Fibroblast of peridontal ligament (primary cell): ENCODE data around the gene TEX13A.
"Not testable (repeated sequence)": the region's sequence is repeated elsewhere in the genome, so short reads cannot be mapped to it uniquely, and the experiment has no call there.

Experiments
- DNase-seq: peaks from one replicate; pipeline ENCODE4 v3.0.0-alpha.2; 2010; ENCODE audit errors: extremely low read depth

The TEX13A gene, protein sequence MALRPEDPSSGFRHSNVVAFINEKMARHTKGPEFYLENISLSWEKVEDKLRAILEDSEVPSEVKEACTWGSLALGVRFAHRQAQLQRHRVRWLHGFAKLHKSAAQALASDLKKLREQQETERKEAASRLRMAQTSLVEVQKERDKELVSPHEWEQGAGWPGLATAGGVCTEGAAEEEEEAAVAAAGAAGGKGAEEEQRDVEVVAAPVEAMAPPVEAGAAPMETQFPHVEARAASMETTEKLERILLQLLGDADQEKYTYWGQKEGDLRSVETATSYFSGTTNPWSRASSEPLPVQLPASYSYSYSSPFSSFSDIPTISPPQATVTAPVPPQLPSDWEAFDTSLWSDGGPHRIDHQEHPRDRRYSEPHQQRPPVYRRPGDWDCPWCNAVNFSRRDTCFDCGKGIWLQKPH

GRCh38 chrX:105220636-105221035, at the start of gene TEX13A:
Gene TEX13A, minus strand, starts transcription at chrX:105220694. Its CDS starts 297 bp downstream, at chrX:105220397.
- DNase-seq: no peak

GRCh38 chrX:105269386-105269785, 48.9 kb upstream of the TEX13A start:
- DNase-seq: peak; percentile 1

GRCh38 chrX:105267167-105267566, 46.7 kb upstream of the TEX13A start:
- DNase-seq: no peak

DNA sequence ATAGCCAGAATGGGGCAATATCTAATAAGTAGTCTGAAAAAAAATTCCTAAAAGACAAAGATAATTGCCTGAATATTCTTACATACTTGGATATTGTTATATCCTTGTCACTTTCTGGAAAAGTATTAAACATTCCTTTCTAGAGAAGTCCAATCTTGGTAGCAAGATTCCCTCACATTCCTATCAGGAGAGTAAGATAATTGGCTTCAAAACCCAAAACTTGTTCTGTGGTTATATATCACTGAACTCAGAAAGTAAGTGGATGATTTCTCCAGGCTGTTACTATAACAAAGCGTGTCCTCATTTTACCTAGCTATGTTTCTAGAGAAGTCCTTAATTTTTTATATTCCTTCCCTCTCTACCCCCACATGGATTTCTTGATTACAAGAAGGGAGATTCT, 46.0 kb upstream of the TEX13A start:
- no peak for DNase-seq

DNA sequence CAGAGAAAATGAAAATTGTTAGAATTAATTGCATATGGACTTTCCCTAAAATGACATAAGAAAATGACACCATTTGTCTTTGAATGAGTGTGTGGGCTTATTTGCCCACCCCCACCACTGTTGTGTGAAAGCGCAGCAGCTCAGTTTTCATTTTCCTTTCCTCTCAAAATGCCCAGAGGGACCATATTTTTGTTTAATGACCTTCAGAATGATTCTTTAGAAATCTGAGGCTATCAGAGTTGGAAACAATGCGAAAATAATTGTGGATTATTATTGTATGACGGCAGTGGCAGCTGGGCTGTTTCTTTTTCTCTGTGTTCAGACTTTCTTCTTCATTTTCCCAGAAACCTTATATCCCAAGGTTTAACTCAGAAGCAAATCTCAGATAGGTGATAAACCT, 44.6 kb upstream of the TEX13A start:
- no peak for DNase-seq

DNA sequence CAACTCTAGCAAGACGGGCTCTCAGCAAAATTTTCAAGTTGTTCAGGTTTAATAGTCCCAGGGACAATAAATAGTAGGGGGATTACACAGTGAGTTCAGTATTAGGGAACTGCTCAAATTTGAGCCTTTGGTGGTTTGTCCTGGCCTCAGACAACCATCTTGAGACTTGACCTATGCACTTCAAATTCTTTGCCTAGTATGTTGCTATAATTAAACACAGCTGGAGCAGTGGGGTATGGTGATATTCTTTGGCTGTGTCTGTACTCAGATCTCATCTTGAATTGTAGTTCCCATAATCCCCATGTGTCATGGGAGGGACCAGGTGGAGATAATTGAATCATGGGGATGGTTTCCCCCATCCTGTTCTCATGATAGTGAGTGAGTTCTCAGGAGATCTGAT, 43.3 kb upstream of the TEX13A start:
- DNase-seq: no peak

GRCh38 chrX:105263171-105263570, 42.7 kb upstream of the TEX13A start:
- no peak for DNase-seq

DNA sequence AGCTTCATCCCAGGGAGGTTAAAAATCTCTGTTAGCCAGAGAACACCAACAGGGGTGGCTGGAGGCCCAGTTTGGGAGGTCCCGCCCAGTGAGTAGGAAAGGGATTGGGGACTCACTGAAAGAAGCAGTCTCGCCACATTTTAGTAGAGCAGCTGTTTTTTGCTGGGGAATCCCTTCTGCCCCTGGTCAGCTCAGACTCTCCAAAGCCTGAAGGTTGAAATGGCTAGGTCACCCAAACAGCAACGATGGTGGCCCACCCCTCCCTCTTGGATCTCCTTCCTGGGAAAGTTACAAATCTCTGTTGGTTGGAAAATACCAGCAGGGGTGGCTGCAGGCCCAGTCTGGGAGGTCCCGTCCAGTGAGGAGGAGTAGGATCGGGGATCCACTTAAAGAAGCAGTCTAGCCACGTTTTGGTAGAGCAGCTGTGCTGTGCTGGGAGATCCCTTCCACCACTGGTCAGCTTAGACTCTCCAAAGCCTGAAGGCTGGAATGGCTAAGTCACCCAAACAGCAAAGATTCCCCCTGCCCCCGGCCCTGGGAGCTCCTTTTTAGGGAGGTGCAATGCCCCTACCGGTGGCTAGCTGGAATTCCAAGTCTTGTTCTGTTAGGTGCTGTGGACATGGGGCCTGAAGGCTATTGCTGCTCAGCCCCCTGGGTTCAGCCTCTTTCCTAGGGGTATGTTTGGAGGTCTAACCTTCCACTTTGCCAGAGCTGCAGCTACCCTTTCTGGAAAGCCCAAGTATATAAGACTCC, 40.0 kb upstream of the TEX13A start:
- DNase-seq: no peak

- DNase-seq: no peak
These were observed 20.6 kb upstream of the TEX13A start for GRCh38 chrX:105241056-105241455.

GRCh38 chrX:105237407-105237806, 16.9 kb upstream of the TEX13A start:
- not testable (repeated sequence) for DNase-seq

DNA sequence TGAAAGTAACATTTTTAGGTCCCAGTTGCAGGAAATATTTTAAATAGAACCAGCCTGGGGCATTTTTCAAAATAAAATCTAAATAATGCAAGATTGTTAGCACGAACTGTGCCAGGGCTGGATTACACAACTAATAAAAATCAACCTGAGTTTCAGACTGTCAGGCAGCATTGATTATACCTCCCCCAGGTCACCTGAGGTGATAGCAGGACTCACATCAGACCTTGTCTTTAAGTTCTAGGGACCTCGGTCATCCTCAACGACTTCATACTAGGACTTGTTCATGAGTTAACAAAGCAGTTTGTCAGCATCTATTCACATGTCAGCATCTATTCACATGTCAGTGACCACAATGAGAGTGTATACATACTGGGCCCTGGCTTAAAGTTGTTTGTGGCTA, 8.7 kb upstream of the TEX13A start:
- no peak for DNase-seq

DNA sequence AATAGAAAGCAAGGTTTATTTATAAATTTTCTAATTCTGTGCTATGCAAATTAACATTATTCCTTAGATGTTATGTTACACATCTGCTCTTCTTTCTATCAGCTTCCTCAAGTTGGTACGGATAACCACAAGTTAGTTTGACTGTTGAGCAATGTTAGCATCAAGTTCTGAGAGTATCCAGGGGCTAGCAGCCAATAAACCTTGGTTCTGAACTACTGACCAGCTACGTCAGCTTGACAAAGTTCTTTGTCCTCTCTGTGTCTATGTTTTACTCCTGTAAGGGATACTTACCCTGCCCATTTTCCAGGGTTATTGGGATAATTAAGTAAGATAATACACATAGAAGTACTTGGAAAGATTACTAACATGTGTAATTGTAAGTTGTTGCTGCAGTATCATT, 8.1 kb upstream of the TEX13A start:
- DNase-seq: no peak

DNA sequence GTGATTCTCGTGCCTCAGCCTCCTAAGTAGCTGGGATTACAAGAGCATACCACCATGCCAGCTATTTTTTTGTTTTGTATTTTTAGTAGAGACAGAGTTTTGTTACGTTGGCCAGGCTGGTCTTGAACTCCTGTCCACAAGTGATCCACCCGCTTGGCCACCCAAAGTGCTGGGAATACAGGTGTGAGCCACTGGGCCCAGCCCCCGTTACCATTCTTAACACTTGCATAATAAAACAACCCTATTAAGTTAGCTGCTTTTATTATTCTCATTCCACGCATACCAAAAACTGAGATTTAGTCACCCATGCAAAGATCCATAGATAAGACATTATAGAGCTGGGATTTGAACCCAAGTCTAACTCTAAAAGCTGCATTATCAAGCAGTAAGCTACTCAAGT, 6.0 kb upstream of the TEX13A start:
- DNase-seq: no peak

DNA sequence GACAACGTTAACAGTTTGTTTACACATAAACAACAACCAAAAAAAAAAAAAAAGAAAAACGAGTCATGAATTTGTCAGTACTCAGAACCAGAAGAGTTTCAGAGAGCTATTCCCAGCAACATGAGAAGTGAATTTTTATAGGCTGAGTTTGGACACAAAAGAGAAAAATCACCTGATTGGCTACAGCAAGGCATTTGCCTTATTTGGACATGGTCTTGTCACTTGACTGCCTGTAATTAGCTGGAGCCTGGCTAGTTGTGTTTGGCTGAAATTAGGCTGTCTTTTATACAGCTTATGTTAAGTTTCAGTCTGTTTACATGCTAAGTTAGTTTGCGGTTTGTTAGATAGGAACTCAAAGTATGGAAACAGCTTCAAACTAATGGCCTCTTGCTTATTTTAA, 880 bp upstream of the TEX13A start:
- no peak for DNase-seq

DNA sequence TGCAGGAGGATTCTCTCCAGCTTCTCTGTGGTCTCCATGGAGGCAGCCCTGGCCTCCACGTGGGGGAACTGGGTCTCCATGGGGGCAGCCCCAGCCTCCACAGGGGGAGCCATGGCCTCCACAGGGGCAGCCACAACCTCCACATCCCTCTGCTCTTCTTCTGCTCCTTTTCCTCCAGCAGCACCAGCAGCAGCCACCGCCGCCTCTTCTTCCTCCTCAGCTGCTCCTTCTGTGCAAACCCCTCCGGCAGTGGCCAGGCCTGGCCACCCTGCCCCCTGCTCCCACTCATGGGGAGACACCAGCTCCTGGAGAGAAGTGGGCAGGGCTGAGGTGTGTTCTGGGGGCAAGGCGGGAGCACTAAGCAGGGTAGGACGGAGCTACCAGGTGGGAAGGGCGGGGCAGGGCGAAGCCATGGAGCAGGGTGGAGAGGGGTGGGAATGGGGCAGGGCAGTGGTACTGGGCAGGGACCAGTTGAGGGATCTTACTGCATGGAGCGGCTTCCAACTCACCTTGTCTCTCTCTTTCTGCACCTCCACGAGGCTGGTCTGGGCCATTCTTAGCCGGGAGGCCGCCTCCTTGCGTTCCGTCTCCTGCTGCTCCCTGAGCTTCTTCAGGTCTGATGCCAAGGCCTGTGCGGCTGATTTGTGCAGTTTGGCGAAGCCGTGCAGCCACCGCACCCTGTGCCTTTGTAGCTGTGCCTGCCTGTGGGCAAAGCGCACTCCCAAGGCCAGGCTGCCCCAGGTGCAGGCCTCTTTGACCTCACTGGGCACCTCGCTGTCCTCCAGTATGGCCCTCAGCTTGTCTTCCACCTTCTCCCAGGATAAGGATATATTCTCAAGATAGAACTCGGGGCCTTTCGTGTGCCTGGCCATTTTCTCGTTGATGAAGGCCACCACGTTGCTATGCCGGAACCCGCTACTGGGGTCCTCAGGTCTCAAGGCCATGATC, 766 bp downstream of the TEX13A start:
- DNase-seq: no peak

- DNase-seq: no peak
These were observed 9.4 kb downstream of the TEX13A start for GRCh38 chrX:105211066-105211575.

DNA sequence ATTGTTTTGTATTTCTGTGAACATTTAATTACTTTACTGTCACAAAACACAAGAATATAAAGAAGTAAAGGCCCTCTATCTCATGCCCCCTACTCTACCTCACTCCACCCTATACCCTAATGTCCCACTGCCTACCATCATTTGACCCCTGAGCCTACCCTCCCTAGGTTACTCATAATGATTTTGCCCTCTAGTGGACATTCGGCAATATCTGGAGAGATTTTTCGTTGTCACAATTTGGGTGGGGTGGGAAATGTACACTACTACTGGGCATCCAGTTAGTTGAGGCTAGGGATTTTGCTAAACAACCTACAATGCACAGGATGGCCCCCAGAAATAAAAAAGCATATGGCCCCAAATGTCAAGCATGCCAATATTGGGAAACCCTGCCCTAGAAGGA, 10.2 kb downstream of the TEX13A start:
- DNase-seq: no peak

- no peak for DNase-seq
These were observed 11.1 kb downstream of the TEX13A start for GRCh38 chrX:105209406-105209805.

- no peak for DNase-seq
These were observed 28.6 kb downstream of the TEX13A start for GRCh38 chrX:105191878-105192277.

DNA sequence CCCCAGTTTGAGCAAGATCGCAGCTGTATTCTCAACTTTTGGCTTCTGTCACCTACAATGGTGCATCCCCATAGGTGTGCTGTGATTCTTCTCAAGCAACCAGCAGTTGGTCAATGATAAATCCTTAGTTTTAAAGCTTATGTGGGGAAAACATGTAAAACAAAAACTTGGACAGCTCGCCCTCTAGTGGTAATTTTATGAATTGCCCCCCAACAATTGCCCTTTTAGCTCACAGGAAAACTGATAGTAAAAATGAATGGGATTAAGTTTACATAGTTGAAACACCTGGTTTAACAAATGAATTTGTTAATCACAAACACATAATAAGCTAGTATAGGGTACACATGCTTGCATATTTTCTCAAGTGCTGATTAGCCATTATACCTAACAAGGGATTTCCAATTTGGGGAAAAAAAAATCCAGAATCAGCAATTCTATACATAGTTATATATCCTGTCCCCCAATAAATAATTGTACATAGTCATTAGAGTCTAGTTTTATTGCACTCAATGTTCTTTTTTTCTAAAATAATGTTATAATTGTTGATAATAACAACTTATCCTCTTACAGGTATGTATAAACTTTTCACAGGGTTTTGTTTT, 30.1 kb downstream of the TEX13A start:
- DNase-seq: peak; percentile 8

GRCh38 chrX:105189093-105189492, 31.4 kb downstream of the TEX13A start:
- DNase-seq: no peak
